ENCODE data around the gene INTS11.

INTS11 gene

GRCh38 chr1:1314678-1315335 is 9.7 kb downstream of the INTS11 start:
- H3K4me1 ChIP-seq (ENCODE audit: control insufficient read depth in 1 of 2, insufficient read depth in 1 of 2, low read depth in 1 of 2, low read length in 1 of 2), result no peaks in the 10 kb centered on the region
- H3K4me3 ChIP-seq (ENCODE audit: low read depth in 1 of 2, low read length in 1 of 2), result no peak overlapping the region
- TF ChIP-seq CTCF (IDR thresholded peaks at IDR 0.05), result no peak
- no peaks in the 10 kb centered on the region for H3K9me3 ChIP-seq
- H3K27ac ChIP-seq, result no peak overlapping the region
- peaks cover 92% of the 10 kb centered on the region for H3K36me3 ChIP-seq
- H3K27me3 ChIP-seq, result no peaks in the 10 kb centered on the region

GRCh38 chr1:1314237-1314586 is 10.2 kb downstream of the INTS11 start:
- Histone ChIP-seq H3K27ac (no peak overlapping the region), H3K27me3 (peaks cover 4% of the 10 kb centered on the region), H3K9me3 (no peaks in the 10 kb centered on the region), H3K4me3 (ENCODE audit: low read depth in 1 of 2, low read length in 1 of 2) (no peak overlapping the region), H3K4me1 (ENCODE audit: control insufficient read depth in 1 of 2, insufficient read depth in 1 of 2, low read depth in 1 of 2, low read length in 1 of 2) (peaks cover 5% of the 10 kb centered on the region in 2 experiments), H3K36me3 (peaks cover 87% of the 10 kb centered on the region)
- no peak for TF ChIP-seq CTCF (IDR thresholded peaks at IDR 0.05)

GRCh38 chr1:1313500-1314236 is 10.8 kb downstream of the INTS11 start:
- peaks cover 9 to 10% of the 10 kb centered on the region in 2 experiments for H3K4me1 ChIP-seq (ENCODE audit: control insufficient read depth in 1 of 2, insufficient read depth in 1 of 2, low read depth in 1 of 2, low read length in 1 of 2)
- H3K4me3 ChIP-seq (ENCODE audit: low read depth in 1 of 2, low read length in 1 of 2), result no peak overlapping the region
- H3K27me3 ChIP-seq, result peaks cover 4% of the 10 kb centered on the region
- H3K9me3 ChIP-seq, result no peaks in the 10 kb centered on the region
- no peak for TF ChIP-seq CTCF (IDR thresholded peaks at IDR 0.05)
- no peak overlapping the region for H3K27ac ChIP-seq
- H3K36me3 ChIP-seq, result peaks cover 81% of the 10 kb centered on the region

- H3K9me3 ChIP-seq, result no peaks in the 10 kb centered on the region
Measured at GRCh38 chr1:1312450-1313314, 11.8 kb downstream of the INTS11 start.

More at GRCh38 chr1:1312450-1313314, 11.8 kb downstream of the INTS11 start:
- Histone ChIP-seq H3K27me3 (peaks cover 4% of the 10 kb centered on the region), H3K4me3 (ENCODE audit: low read depth in 1 of 2, low read length in 1 of 2) (no peak overlapping the region), H3K36me3 (peaks cover 71% of the 10 kb centered on the region), H3K27ac (no peak overlapping the region), H3K4me1 (ENCODE audit: control insufficient read depth in 1 of 2, insufficient read depth in 1 of 2, low read depth in 1 of 2, low read length in 1 of 2) (peaks cover 9 to 12% of the 10 kb centered on the region in 2 experiments)
- TF ChIP-seq CTCF (IDR thresholded peaks at IDR 0.05), result no peak

All from neutrophil (primary cell).